Measurements from ENCODE around the gene GNG2.
A peak's percentile ranks its signal among the peaks of the same experiment; 100 is the strongest.

GNG2 gene

DNA sequence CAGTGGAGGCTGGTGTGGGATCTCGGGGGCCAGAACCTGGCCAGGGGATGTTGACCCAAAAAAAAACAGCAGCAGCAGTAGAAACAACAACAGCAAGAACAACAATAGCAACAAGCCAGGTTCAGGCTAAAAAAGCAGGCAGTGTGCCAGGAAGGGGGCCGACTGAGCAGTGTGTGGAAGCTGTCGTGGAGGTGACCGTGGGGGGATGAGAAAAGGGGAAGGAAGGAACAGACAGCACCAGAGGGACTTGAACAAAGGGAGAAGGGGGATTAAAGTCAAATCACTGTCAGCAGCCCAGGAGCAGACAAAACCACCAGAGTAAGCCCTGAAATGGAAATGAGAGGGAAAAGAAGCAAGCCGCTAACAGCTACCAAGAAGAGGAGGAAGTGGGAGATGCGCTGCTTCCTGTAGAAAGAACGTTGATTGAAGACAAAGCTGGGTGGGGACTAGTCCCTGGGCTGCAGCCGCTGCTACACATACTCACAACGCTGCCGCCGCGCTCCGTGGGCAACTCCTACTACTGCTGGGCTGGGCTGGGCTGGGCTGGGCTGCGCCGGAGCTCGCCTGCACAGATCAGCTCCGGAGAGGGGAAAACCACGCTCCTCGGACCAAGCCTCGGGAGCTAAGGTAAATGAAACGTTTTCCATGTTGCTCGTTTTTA is at the start of gene GNG2:
Gene GNG2, plus strand, starts transcription at position 449 of the 661 bp plus-strand sequence. CDS start 90,067 bp downstream, outside the sequence.
- DNase-seq (ENCODE audit: low read depth in 3 of 3, low spot score in 1 of 3) = peak; percentile 49 to 56 (median 54)

DNA sequence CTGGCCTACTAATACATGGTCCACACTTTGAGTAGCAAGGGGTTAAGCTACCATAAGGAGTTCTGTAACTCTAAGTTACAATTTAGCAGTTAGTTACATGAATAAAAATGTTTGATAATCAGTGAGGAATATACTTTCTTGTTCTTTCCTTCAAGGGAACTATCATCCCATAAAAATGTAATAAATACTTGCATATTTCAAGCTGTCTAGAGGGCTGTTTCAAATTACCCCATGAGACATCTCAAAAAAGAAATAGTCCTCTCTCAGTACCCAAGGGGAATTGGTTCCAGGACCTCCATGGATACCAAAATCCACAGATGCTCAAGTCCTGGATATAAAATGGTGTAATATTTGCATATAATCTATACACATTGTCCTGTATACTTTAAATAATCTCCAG is 48.7 kb upstream of the GNG2 start:
- no peak for DNase-seq (ENCODE audit: low read depth in 3 of 3, low spot score in 1 of 3)

DNA sequence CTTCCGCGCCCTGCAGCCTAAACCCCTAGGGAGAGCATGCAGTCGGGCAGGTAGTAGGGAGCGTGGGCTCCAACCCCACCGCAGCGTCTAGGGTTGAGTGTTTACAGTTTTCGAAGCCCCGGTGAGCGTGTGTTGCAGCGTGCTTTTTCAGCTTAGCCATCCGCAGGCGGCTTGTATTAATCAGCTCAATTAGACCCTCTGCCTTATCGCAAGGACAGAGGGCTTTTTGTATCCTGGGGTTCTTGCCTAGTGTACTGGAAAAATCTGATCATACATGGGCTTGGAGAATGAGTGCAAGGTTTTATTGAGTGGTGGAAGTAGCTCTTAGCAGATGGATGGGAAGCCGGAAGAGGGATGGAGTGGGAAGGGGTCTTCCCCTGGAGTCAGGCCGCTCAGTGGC is 44.4 kb upstream of the GNG2 start:
- no peak for DNase-seq (ENCODE audit: low read depth in 3 of 3, low spot score in 1 of 3)

DNA sequence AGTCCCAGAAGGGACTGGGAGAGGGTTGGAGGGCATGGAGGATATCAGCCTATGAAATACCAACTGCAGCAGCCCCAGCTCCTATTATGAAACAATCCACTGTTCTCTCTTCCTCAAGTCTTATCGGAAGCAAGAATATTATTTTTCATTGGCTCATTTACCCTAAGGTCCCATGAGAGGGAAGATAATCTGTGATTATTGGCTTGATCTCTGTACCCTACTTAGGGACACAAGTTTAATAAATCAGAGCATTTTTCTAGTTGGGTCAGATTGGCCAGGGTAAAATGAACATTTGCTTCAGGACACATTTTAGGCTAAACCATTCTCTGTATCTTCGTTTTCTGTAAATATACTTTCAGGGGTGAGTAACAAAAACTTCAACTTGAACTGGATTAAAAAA is 43.1 kb upstream of the GNG2 start:
- no peak for DNase-seq (ENCODE audit: low read depth in 3 of 3, low spot score in 1 of 3)

DNA sequence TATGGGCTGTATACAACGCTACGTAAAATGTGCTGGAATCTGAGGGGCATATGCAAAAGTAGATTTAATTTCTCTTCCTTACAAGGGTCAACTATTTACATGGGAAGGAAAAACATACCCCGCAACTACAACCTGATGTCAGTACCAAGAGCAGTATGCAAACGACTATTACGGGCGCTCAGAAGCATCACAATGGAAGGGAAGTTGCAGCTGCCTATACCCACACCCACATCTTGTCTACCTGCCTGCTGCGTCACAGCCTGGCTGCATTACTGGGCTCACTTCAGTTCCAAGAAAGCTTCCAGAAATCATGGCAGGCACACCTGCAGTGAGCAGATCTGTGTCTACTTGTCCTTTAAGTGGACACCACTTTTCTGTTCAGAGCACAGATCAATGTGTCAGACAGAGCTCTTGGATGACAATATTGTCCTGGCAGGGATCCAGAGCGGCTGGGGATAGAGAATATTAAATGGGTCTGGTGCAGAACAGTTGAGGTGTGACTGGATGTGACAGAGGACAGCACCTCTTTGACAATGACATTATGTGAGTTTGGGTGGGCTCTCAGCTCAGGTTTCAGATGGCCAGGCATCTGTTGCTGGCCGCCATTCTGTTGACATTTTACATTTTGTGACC is 41.5 kb upstream of the GNG2 start:
- DNase-seq (ENCODE audit: low read depth in 3 of 3, low spot score in 1 of 3) = no peak

DNA sequence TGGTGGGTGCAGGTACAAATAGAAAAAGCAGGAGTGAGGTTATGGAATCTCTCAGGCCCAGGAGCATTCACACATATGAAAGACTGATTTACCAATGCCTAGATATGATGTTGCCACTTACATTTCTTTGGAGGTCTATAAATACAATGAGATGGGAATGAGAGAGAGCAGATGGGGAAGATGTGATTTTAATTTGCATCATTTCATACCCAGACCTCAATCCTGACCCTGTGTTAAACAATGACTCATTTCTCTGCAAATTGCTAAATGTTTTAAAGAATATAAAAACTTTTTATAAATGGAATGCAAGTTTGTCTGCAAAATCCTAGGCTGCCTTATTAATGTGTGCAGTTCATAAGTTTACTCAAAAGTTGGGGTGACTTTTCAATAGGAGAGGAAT is 38.6 kb upstream of the GNG2 start:
- no peak for DNase-seq (ENCODE audit: low read depth in 3 of 3, low spot score in 1 of 3)

DNA sequence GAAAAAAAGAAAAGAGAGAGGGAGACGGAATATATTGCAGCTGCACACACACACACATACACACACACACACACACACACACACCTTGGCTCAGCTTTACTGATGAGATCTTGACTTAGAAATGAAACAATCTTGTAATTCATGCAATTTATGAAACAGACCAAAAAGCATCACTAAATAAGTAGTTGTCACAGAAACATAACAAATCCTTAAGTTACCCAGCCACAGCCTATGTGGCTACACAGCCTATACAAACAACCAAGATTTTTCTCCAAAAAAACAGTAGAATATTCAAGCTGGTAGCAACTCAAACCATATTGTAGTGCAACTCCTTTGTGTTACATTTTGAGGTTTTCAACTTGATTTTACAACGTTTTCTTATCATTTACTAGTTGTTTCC is 37.9 kb upstream of the GNG2 start:
- DNase-seq (ENCODE audit: low read depth in 3 of 3, low spot score in 1 of 3) = no peak

DNA sequence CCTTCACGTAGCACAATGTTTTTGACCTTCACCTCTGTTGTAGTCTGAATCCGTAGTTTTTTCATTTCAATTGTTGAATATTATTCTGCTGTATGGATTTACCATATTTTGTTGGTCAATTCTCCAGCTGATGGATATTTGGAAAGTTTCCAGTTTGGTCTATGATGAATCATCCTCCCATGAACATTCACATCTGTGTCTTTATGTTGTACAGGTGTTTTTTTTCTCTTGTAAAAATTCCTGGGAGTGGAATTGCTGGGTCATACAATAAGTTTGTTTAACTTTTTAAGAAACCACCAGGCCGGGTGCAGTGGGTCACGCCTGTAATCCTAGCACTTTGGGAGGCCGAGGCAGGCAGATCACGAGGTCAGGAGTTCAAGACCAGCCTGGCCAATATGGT is 36.7 kb upstream of the GNG2 start:
- DNase-seq (ENCODE audit: low read depth in 3 of 3, low spot score in 1 of 3) = no peak

DNA sequence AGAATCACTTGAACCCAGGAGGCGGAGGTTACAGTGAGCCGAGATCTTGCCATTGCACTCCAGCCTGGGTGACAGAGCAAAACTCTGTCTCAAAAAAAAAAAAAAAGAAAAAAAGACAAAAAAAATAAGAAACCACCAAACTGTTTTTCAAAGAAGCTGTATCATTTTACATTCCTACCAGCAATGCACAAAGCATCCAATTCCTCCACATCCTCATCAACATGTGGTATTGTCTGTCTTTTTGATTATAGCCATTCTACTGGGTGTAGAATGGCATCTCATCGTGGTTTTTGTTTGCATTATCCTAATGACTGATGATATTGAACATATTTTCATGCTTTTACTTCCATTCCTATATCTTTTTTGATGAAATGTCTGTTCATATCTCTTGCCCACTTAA is 36.2 kb upstream of the GNG2 start:
- DNase-seq (ENCODE audit: low read depth in 3 of 3, low spot score in 1 of 3) = no peak

DNA sequence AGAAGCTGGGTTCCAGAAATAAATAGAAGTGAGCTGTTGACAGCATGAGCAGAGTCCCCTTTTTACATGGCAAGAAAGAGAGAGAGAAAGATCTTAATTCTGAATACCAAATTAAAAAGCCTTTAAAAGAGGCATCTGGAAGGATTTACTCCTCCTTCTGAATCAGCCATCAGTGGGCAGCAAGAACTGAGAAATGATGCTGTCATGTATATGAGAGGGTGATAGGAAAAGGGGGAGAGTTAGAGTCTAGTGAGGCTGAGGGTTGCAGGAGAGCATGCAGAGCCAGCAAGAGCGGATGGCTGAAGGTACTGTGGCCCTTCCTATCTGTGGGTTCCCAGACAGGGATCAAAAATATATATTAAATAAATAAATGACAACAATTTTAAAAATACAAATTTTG is 34.5 kb upstream of the GNG2 start:
- DNase-seq (ENCODE audit: low read depth in 3 of 3, low spot score in 1 of 3) = no peak

DNA sequence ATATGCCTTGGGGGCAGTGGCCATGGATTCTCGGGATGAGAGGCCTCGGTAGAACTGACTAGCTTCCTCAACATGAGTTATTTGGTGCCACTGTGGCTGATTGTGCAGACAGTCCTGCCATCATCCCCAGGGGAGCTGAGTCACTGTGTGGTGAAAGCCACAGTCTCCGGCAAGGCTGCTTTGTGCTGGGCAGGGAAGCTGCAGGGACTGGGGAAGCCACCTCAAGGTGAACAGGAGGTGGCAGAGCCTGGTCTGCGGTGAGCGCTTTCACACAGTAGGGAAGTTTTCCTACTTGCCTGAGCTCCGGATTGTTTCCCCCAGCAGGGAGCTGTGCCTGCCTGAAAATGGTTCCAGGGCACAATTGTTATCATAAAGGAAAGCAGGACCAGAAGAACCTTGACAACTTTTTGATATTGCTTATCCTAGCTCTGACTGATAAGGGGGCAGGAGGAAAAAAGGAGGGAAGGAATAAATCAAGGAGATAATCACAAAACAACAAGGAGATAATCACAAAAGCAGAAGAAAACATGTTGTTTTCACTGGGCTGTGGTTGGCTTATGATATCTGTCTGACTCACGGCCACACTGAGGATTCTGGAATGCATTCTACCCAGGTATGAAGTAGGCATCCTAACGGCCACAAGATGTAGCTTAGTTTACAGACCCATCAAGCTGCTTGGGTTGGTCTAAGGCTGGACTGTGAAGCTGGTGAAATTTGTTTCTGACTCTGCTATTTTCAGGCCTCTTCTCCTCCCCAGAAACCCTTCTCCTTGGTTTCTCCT is 32.2 kb upstream of the GNG2 start:
- DNase-seq (ENCODE audit: low read depth in 3 of 3, low spot score in 1 of 3) = peak; percentile 15 to 39 (median 32)

DNA sequence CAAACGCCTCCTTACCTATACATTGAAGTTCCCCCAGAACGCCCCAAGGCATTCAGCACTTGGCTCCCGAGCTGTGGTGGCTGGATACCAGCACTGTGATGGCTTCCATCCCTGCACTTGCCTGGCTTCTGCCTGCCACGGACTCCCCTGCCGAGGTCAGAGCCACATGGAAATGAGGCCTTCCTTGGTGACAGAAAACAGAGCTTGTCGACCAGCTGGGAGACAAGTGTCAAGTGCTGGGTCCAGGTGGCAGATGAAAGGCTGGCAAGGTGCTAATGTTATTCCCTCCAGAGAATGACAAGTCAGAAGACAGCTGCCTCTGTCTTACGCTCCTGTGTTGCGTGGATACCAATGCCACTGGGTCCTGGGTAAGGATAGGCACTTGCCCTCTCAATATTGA is 26.2 kb upstream of the GNG2 start:
- DNase-seq (ENCODE audit: low read depth in 3 of 3, low spot score in 1 of 3) = no peak

DNA sequence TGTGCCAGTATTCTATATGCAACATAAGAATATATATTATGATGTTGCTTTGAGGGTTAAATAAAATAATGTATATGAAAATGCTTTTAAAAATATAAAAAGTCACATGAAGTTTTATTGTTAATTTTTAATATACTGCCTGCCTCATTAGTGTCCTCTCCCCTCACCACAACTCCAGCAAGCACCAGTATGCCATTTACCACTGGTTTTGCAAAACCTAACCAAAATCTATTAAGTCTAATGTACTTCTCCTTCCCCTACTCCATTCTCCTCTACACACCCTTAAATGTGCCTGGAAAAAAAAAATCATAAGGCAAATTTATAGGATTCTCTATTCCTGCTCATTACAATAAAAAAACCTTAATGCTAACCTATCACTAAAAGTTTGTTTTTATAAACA is 24.0 kb upstream of the GNG2 start:
- DNase-seq (ENCODE audit: low read depth in 3 of 3, low spot score in 1 of 3) = no peak

DNA sequence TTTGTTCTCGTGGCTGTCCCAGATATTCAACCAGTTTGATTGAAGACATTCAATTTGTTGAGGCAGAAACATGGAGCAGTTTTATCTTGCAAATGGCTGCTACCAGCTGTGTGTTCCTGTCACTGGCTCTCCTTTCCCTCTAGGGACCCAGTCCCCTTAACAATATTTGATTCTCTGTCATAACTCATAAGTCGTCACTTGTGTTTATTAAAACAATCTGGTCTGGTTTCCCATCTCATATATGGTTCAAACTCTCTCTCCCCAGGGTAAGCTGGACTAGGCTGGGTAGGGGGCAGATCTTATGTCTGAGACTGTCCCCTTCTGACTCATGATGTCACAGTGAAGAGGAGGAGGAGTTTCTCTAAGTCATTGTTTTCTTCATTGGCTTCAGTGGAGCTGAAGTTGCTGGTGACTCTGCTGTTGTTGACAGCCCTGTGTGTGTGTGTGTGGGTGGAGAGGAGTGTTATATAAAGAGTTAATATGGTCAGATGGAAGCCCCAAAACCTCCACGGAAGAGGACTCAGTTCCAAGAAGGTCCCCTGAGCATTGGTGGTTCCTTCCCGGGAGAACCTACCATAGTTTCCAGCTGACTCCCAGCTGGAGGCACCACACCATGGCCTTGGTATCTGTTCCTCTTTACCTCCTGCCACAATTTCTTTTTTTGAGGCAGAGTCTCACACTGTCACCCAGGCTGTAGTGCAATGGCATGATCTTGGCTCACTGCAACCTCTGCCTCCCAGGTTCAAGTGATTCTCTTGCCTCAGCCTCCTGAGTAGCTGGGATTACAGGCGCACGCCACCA is 16.1 kb upstream of the GNG2 start:
- DNase-seq (ENCODE audit: low read depth in 3 of 3, low spot score in 1 of 3) = no peak

DNA sequence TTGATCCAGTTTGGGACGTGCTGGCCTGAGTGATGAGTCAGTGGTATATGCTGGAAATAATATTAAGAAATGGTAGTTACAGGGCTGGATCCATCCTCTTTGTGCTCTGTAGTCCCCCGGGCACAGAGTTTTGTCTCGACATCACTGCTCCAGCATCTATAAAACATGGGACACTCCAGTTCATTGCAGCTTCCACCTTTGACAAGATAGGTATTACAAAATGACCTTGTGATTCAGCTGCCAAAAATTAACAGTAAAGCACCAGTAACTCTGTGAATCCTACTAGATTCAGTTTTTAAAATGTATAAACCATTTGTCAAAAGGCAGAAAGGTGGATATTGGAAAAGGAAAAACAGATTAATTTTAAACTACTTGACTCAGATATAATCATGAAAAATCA is 14.6 kb upstream of the GNG2 start:
- DNase-seq (ENCODE audit: low read depth in 3 of 3, low spot score in 1 of 3) = no peak

DNA sequence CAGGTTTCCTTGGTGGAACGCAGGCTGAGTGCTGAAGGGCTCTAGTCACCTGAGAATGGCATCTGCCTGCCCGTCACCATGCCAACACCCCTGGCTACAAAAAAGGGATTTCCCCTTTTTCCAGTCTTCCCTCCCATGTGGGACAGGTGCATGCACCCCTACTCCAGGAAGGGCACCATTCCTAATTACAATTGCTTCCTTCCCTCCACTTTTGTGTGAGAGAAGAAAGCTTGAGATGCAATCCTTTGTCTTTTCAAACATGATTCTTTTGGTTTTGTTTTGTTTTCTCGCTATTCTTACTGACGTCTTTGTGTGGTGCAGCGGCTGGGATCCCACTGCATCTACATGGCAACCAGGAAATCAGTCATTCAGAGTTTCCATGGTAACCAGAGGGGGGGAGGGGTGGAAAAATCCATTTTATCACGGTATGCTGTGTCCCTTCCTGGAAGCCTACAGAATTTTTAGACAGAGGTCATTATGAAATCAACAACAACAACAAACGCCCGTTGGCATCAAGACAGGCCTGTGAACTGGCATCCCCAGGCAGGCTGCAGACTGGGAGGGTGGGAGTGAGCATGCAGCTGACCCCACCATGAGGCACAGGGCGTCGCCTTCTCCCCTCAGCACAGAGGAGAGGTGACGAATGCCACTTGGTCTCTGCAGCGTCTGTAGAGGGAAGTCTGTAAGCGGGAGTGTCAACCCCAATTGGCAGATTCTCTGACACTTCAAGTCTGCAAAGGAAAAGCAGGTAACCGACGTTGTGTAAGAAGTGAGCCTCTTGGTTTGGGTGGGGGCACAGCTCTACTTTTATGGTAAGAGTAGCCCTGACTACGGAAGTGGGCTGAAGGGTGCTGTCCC is 13.6 kb upstream of the GNG2 start:
- DNase-seq (ENCODE audit: low read depth in 3 of 3, low spot score in 1 of 3) = peak; percentile 44 to 71 (median 69)

DNA sequence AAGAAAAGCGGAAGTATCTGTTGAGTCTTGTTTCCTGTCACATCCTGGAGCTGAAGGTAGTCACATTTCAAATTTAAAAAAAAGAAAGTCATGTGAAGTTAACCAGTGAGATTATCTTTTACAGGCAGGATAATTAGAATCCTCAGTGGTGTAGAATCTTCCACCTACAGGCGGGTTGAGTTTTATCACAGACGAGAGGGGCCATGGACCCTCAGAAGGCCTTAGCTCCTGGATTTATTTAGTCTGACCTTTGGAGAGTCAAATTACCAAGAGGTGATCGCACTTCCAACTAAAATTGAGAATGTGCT is 13.0 kb upstream of the GNG2 start:
- DNase-seq (ENCODE audit: low read depth in 3 of 3, low spot score in 1 of 3) = no peak

DNA sequence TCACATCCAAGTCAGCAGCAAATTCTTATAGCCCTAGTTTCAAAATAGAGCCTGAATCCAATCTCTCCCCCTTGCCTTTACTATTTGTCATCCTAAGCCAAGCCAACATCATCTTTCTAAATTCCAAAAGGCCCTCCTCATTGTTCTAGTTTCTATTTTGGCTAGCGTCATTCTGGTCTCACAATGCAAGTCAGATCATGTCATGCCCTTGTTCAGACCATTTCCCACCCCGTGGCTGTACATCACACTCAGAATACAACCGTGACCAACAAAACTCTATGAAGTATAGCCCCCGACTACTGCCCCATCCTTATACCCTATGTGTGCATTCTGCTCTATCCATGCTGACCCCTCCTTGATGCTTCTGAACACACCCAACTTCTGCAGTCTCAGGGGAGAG is 12.3 kb upstream of the GNG2 start:
- DNase-seq (ENCODE audit: low read depth in 3 of 3, low spot score in 1 of 3) = no peak

DNA sequence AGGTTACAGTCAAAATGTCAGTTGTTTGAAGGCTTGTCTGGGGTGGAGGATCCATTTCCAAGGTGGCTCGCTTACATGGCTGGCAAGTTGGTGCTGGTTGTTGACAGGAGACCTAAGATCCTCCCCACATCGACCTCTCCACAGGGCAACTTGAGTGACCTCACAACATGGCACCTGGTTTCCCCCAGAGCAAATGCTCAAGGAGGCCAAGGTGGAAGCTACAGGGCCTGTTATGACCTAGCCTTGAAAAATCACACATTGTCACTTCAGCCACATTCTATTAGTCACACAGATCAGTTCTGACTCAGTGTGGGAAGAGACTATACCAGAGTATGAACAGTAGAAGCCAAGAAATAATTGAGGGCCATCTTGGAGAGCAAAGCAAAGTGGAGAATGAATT is 11.3 kb upstream of the GNG2 start:
- no peak for DNase-seq (ENCODE audit: low read depth in 3 of 3, low spot score in 1 of 3)

DNA sequence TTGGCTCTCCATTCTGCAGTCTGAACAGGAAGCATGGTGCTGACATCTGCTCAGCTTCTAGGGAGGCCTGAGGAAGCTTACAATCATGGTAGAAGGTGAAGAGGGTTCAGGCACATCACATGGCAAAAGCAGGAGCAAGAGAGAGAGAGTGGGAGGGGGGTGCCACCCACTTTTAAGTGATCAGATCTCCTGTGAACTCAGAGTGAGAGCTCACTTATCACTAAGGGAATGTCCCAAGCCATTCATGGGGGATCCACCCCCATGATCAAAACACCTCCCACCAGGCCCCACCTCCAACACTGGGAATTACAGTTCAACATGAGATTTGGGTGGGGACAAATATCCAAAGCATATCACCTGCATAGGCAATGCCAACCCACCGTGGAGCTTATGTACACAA is 9.8 kb upstream of the GNG2 start:
- no peak for DNase-seq (ENCODE audit: low read depth in 3 of 3, low spot score in 1 of 3)

DNA sequence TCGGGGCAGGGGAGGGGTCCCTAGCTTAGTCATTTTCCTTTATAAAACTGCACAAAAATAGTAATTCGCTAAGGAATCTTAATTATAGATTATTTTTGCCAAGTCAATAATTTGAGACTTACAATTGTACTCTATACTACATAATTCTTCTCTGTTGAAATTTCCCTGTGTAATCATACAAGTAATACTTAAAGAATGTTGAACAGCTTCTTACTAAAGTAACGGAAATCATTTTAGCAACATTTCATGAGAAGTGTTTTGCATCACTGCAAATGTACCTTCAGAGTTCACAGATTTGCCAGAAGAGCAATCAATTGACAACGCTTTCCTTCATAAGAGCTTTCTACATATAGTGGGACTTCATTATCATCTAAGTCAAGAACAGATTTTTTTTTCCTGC is 7.9 kb upstream of the GNG2 start:
- no peak for DNase-seq (ENCODE audit: low read depth in 3 of 3, low spot score in 1 of 3)

Measured in stimulated activated CD4-positive, alpha-beta T cell treated with anti-CD3 and anti-CD28 coated beads, TNF-alpha, amount 100 ng/mL, for 1 hour (primary cell).